AG04449 (cell line): ENCODE results near the gene DENND1C.

ENCODE experiments used
- CTCF ChIA-PET: fragments of 350-600 bp; formaldehyde crosslinking; extraction: SDS; loops from one replicate; lab custom pipeline; 2021; ENCODE audit warnings: antibody characterized with exemption; lab: Yijun Ruan, JAX
- POLR2A ChIA-PET: fragments of 400-600, 350-600 bp; formaldehyde crosslinking; extraction: SDS; loops from one replicate; lab custom pipeline; 2020; ENCODE audit warnings: antibody characterized with exemption, inconsistent platforms; lab: Yijun Ruan, JAX
- DNase-seq: peaks from one replicate; pipeline ENCODE4 v3.0.0-alpha.2; 2010; ENCODE audit warnings: low read depth, low spot score
- H3K4me3 ChIP-seq: 2 replicates; pipeline ENCODE4 v1.5.1; 2011; ENCODE audit warnings: low read depth, mild to moderate bottlenecking, control low read depth, low read length
- CTCF ChIP-seq: IDR thresholded peaks from one replicate; pipeline ENCODE4 v1.5.1; 2011; ENCODE audit warnings: mild to moderate bottlenecking, moderate library complexity, low read length, control low read depth, inconsistent platforms; ENCODE audit not compliant: insufficient read depth; ENCODE audit errors: missing control alignments

The DENND1C gene

GRCh38 chr19:6460099-6460884 is 21.3 kb downstream of the DENND1C start:
- peak; percentile 36 for TF ChIP-seq CTCF
- H3K4me3 ChIP-seq: peak overlapping the region; percentile 74
- peak; percentile 83 for DNase-seq
- POLR2A ChIA-PET: no interaction called here
- CTCF ChIA-PET: no interaction called here

DNA sequence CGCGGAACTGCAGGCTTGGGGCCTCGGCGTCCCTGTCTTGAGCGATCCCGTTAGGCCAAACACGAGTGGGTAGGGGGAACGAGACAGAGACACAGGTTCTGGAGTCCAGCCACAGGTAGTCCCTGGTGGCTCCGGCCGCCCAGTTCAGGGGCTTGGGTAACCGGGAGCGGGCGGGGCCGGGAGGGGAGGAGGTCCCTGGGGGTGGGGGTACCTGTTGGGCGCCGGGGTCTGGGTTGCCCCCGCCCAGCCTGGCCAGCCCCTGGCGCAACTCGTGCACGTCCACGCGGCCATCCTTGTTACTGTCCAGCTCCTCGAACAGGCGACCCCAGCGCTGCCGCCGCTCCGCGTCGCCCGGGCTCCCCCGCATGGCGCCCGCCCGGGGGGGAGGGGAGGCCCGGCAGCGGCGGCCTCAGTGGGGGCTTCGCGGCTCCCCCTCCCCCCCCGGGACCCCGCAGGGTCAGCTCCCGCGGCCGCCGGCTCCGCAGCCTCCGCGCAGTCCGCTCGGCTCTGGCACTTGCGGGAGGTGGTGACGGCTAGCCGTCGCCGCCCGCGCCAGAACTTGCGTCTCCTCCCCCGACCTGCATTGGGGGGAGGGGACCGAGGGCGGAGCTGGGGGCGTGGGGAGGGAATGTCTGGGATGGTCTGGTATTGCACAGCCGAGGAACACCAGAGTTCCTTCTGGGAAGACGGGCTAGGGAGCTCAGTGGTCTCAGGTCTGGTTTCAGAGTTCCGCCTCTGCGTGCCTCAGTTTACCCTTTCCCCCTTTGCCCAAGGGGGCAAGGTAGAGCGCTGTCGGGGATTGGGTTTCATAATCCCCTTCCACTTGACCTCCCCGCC is 22.1 kb downstream of the DENND1C start, which contains the start of gene SLC25A23:
Gene SLC25A23 (minus strand): TSS at position 531 of the 837 bp plus-strand sequence. CDS start 164 bp downstream, at position 367.
- no peak for TF ChIP-seq CTCF
- CTCF ChIA-PET: no interaction called here
- POLR2A ChIA-PET: no interaction called here
- no peak for DNase-seq
- peak within 1 kb of the TSS; percentile 74 for H3K4me3 ChIP-seq

DNA sequence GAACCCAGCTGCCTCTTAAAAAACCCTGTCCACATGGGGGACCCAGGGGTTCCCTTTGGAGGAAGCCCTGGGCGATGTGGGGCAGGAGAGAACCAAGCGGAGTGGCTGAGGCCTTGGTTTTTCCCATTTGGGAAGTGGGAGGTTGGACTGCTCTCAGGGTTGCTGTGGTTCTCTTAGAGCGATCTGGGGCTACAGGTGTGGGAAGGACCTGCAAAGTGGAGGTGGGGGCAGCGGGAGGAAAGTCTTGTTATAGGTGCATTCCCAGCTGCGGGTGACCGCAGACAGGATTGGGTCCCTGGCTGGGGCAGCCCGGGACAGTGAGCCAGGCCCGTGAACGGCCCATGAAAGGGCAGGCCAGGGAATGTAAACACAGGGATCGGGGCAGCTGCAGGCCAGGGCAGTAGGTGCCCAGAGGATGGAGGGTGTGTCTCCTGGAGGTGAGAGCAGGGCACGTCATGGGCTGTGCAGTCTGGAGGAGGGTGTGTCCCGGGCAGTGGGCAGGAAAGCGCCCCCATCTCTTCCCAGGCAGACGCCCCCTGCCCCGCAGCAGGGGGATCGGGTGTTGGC is 22.8 kb downstream of the DENND1C start:
- DNase-seq: no peak
- H3K4me3 ChIP-seq: peak overlapping the region; percentile 74
- ChIA-PET POLR2A (no interaction called here), CTCF (no interaction called here)
- no peak for TF ChIP-seq CTCF

DNA sequence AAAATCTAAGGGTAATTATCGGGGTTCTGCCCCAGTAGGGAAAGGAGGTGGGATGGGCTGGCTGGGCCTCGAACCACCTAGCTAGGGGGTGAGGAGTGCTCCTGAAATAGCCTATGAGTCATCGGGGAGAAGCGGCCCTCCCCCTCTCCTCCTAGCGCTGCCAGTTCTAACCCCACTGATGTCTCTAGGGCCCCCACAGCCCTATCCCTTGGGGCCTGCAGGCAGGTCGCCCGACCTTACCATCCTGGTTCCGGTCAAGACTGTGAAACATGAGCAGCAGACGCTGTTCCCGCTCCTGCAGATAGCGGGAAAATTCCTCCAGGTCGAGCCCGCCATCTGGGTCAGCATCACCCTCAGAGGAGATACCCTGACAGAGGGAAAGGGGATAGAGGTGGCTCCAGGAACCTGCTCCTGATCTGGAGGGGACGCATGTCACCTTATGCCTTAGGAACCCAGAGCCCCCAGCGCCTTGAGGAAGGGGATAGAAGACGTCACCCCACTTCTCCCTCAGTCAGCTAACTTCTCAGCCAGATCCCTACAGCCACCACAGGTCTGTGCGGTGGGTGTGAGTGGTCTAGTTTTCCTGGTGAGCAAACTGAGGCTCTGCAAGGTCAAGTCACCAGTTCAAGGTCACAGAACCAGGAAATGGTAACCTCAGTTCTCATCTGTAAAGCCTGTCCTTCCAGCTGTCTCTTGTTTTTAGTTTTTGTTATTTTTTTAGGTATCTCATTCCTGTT is 23.5 kb downstream of the DENND1C start:
- TF ChIP-seq CTCF: no peak
- H3K4me3 ChIP-seq: peak overlapping the region; percentile 2; the same call in 1 of the 2 replicates
- ChIA-PET POLR2A (no interaction called here), CTCF (no interaction called here)
- no peak for DNase-seq

DNA sequence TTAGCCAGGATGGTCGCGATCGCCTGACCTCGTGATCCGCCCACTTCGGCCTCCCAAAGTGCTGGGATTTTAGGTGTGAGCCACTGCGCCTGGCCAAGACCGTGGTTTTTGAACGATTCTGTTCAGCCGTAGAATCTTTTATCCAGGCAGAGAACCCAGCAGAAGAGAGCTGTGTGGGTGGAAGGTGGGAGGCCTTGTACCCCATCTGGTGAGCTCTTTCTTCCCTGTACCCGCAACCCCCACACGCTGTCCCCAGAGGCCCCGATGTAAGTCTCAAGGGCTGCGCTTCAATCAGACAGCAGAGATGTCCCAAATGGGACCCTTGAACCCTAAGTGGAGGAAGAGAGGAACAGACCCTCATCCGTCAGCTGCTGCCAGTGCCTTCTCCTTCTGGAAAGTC is 25.7 kb downstream of the DENND1C start:
- CTCF ChIA-PET: no interaction called here
- no peak overlapping the region for H3K4me3 ChIP-seq
- POLR2A ChIA-PET: no interaction called here
- no peak for DNase-seq
- TF ChIP-seq CTCF: no peak
